Measurements from ENCODE around the gene SGIP1. TPM values are rescaled to one million over a fixed set of nuclear protein-coding genes. Genes with fewer than 3 reads are reported as not detected.

Gene SGIP1
- total and polyA plus RNA-seq, 9 donors: 0.91 to 7.0 (median 3.3) TPM

DNA sequence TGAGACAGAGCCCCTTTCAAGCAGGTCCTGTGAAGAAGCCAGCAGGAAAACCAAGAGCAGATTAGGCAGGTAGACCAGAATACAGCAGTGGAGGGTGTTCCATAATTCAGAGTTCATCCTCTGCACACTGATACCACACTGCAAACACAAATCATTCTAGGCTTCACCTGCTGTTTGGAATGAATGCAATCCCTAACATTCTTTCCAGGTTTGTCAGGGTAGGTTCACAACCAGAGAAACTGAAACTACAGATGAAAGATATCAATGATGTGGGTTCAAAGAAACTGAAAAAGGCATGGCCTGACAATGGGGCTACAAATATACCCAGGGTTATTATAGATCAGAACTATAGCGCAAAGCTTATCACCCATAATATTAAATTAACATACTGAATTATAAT is 8.9 kb upstream of the SGIP1 start:
- H3K4me1 ChIP-seq (ENCODE audit: insufficient read depth): no peaks in the 10 kb centered on the region
- no peak for DNase-seq
- no peaks in the 10 kb centered on the region for H3K27me3 ChIP-seq
- WGBS, 3 donors: 93 to 98% (median 93%) methylated on average over 1 of the region's 1 CpG
- no peaks in the 10 kb centered on the region for H3K9me3 ChIP-seq
- H3K27ac ChIP-seq: no peak overlapping the region
- TF ChIP-seq POLR2A (IDR thresholded peaks at IDR 0.05) (no peak), EP300 (IDR thresholded peaks at IDR 0.05) (no peak)
- TF ChIP-seq, protein P1, sequence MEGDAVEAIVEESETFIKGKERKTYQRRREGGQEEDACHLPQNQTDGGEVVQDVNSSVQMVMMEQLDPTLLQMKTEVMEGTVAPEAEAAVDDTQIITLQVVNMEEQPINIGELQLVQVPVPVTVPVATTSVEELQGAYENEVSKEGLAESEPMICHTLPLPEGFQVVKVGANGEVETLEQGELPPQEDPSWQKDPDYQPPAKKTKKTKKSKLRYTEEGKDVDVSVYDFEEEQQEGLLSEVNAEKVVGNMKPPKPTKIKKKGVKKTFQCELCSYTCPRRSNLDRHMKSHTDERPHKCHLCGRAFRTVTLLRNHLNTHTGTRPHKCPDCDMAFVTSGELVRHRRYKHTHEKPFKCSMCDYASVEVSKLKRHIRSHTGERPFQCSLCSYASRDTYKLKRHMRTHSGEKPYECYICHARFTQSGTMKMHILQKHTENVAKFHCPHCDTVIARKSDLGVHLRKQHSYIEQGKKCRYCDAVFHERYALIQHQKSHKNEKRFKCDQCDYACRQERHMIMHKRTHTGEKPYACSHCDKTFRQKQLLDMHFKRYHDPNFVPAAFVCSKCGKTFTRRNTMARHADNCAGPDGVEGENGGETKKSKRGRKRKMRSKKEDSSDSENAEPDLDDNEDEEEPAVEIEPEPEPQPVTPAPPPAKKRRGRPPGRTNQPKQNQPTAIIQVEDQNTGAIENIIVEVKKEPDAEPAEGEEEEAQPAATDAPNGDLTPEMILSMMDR (IDR thresholded peaks at IDR 0.05): no peak
- intact Hi-C loops (cut with DNase I): no loop called here
- no peaks in the 10 kb centered on the region for H3K36me3 ChIP-seq
- H3K4me3 ChIP-seq: no peak overlapping the region

- no peak overlapping the region for H3K4me3 ChIP-seq
- DNase-seq: no peak
- TF ChIP-seq POLR2A (IDR thresholded peaks at IDR 0.05) (no peak), EP300 (IDR thresholded peaks at IDR 0.05) (no peak)
- TF ChIP-seq, protein P1 (IDR thresholded peaks at IDR 0.05): no peak
- no peak overlapping the region for H3K27ac ChIP-seq
- WGBS, 3 donors: 23 to 53% (median 36%) methylated on average over 1 of the region's 1 CpG
- no peaks in the 10 kb centered on the region for H3K4me1 ChIP-seq (ENCODE audit: insufficient read depth)
- no peaks in the 10 kb centered on the region for H3K36me3 ChIP-seq
- intact Hi-C loops (cut with DNase I): no loop called here
- H3K9me3 ChIP-seq: no peaks in the 10 kb centered on the region
- no peaks in the 10 kb centered on the region for H3K27me3 ChIP-seq
Observed at GRCh38 chr1:66526036-66526435, 7.9 kb upstream of the SGIP1 start.

GRCh38 chr1:66526991-66527390 is 7.0 kb upstream of the SGIP1 start:
- Histone ChIP-seq H3K27ac (no peak overlapping the region), H3K4me3 (no peak overlapping the region), H3K27me3 (no peaks in the 10 kb centered on the region), H3K4me1 (ENCODE audit: insufficient read depth) (no peaks in the 10 kb centered on the region), H3K9me3 (no peaks in the 10 kb centered on the region), H3K36me3 (no peaks in the 10 kb centered on the region)
- intact Hi-C loops (cut with DNase I): no loop called here
- WGBS, 3 donors: 58 to 64% (median 63%) methylated on average over 2 of the region's 2 CpGs
- no peak for TF ChIP-seq POLR2A (IDR thresholded peaks at IDR 0.05)
- TF ChIP-seq, protein P1 (IDR thresholded peaks at IDR 0.05): no peak
- no peak for TF ChIP-seq EP300 (IDR thresholded peaks at IDR 0.05)
- no peak for DNase-seq

- no peak overlapping the region for H3K4me3 ChIP-seq
- H3K4me1 ChIP-seq (ENCODE audit: insufficient read depth): peaks cover under 1% of the 10 kb centered on the region
- no peak for DNase-seq
- TF ChIP-seq, protein P1 (IDR thresholded peaks at IDR 0.05): no peak
- TF ChIP-seq POLR2A (IDR thresholded peaks at IDR 0.05) (no peak), EP300 (IDR thresholded peaks at IDR 0.05) (no peak)
- no peak overlapping the region for H3K27ac ChIP-seq
- no peaks in the 10 kb centered on the region for H3K27me3 ChIP-seq
- H3K9me3 ChIP-seq: no peaks in the 10 kb centered on the region
- 40 to 48% (median 46%) methylated on average over 2 of the region's 2 CpGs for WGBS, 3 donors
- H3K36me3 ChIP-seq: no peaks in the 10 kb centered on the region
- intact Hi-C loops (cut with DNase I): no loop called here
Observed at GRCh38 chr1:66527686-66528085, 6.3 kb upstream of the SGIP1 start.
